ENCODE data around the gene FAM20B. TPM values are rescaled to one million over a fixed set of nuclear protein-coding genes. Genes with fewer than 3 reads are reported as not detected.
"Not testable (repeated sequence)": the region's sequence is repeated elsewhere in the genome, so short reads cannot be mapped to it uniquely, and the experiment has no call there.

Gene FAM20B
- total and polyA plus RNA-seq, 7 donors, result 7.4 to 51.0 (median 36.3) TPM

- H3K27me3 ChIP-seq, result no peaks in the 10 kb centered on the region
- H3K4me3 ChIP-seq, result no peak overlapping the region
- TF ChIP-seq CTCF (IDR thresholded peaks at IDR 0.05), result no peak
- no peak for TF ChIP-seq POLR2A (IDR thresholded peaks at IDR 0.05)
- no peak for TF ChIP-seq EP300 (IDR thresholded peaks at IDR 0.05)
- TF ChIP-seq POLR2AphosphoS5 (IDR thresholded peaks at IDR 0.05), result no peak
- WGBS, 2 donors, result 92% methylated on average over 3 of the region's 3 CpGs
- peaks cover 0 to 26% (median 11%) of the 10 kb centered on the region in 4 donors for H3K4me1 ChIP-seq
- no peak for DNase-seq
- H3K9me3 ChIP-seq, result no peaks in the 10 kb centered on the region
- no peak overlapping the region for H3K27ac ChIP-seq
- H3K36me3 ChIP-seq, result no peaks in the 10 kb centered on the region
- intact Hi-C loops (cut with DNase I), result no loop called here
Observed at GRCh38 chr1:178998295-178998694, 27.4 kb upstream of the FAM20B start.

GRCh38 chr1:178999061-178999460 lies 26.6 kb upstream of the FAM20B start:
- peaks cover 0 to 26% (median 11%) of the 10 kb centered on the region in 4 donors for H3K4me1 ChIP-seq
- no peaks in the 10 kb centered on the region for H3K9me3 ChIP-seq
- H3K27me3 ChIP-seq, result no peaks in the 10 kb centered on the region
- 90 to 96% methylated on average over 5 of the region's 5 CpGs for WGBS, 2 donors
- H3K36me3 ChIP-seq, result no peaks in the 10 kb centered on the region
- intact Hi-C loops (cut with DNase I), result no loop called here
- H3K4me3 ChIP-seq, result no peak overlapping the region
- no peak for DNase-seq
- H3K27ac ChIP-seq, result no peak overlapping the region
- no peak for TF ChIP-seq CTCF (IDR thresholded peaks at IDR 0.05)
- no peak for TF ChIP-seq EP300 (IDR thresholded peaks at IDR 0.05)
- no peak for TF ChIP-seq POLR2A (IDR thresholded peaks at IDR 0.05)
- TF ChIP-seq POLR2AphosphoS5 (IDR thresholded peaks at IDR 0.05), result no peak

- DNase-seq, result no peak
- H3K27ac ChIP-seq, result no peak overlapping the region
- H3K4me1 ChIP-seq, result peaks cover 0 to 26% (median 11%) of the 10 kb centered on the region in 4 donors
- H3K9me3 ChIP-seq, result no peaks in the 10 kb centered on the region
- intact Hi-C loops (cut with DNase I), result loop anchor here (5.0 kb wide), 2 partner anchors 49 to 129 kb away; partner anchors contain the start of gene ANGPTL1
- no peaks in the 10 kb centered on the region for H3K36me3 ChIP-seq
- no peaks in the 10 kb centered on the region for H3K27me3 ChIP-seq
- WGBS, 2 donors, result 94 to 98% methylated on average over 1 of the region's 1 CpG
- TF ChIP-seq POLR2A (IDR thresholded peaks at IDR 0.05) (no peak), CTCF (IDR thresholded peaks at IDR 0.05) (no peak), EP300 (IDR thresholded peaks at IDR 0.05) (no peak), POLR2AphosphoS5 (IDR thresholded peaks at IDR 0.05) (no peak)
- no peak overlapping the region for H3K4me3 ChIP-seq
Observed at GRCh38 chr1:179001451-179001850, 24.2 kb upstream of the FAM20B start.

GRCh38 chr1:179002064-179002463 lies 23.6 kb upstream of the FAM20B start:
- DNase-seq, H3K36me3 ChIP-seq, H3K9me3 ChIP-seq, H3K27ac ChIP-seq, H3K4me3 ChIP-seq, H3K27me3 ChIP-seq: not testable (repeated sequence)
- intact Hi-C loops (cut with DNase I), result loop anchor here (1.0 to 5.0 kb wide), 4 partner anchors 50 to 459 kb away; partner anchors contain the start of gene ANGPTL1
- WGBS, 2 donors, result 94% methylated on average over 8 of the region's 8 CpGs
- peaks cover 0 to 26% (median 11%) of the 10 kb centered on the region in 4 donors for H3K4me1 ChIP-seq

- Histone ChIP-seq H3K4me3 (peak overlapping the region in 2 of 4 donors; percentile 14 to 24), H3K27ac (no peak overlapping the region), H3K4me1 (peaks cover 0 to 26% (median 11%) of the 10 kb centered on the region in 4 donors), H3K27me3 (no peaks in the 10 kb centered on the region), H3K9me3 (no peaks in the 10 kb centered on the region), H3K36me3 (no peaks in the 10 kb centered on the region)
- no peak for TF ChIP-seq POLR2AphosphoS5 (IDR thresholded peaks at IDR 0.05)
- peak; percentile 93 to 99 (median 96) for TF ChIP-seq CTCF (IDR thresholded peaks at IDR 0.05)
- intact Hi-C loops (cut with DNase I), result loop anchor here (1.0 to 5.0 kb wide), 5 partner anchors 50 to 460 kb away; partner anchors contain the start of gene ANGPTL1
- peak; percentile 87 for DNase-seq
- 16 to 31% methylated on average over 20 of the region's 20 CpGs for WGBS, 2 donors
Observed at GRCh38 chr1:179002552-179003345, 22.9 kb upstream of the FAM20B start.

Data from sigmoid colon (tissue), 7 donors.